SK-N-MC (cell line): ENCODE data around the gene CPT1A.

Experiments
- DNase-seq: peaks from one replicate; pipeline ENCODE4 v3.0.0-alpha.2; 2011; ENCODE audit warnings: low read depth, low spot score
- H3K27ac ChIP-seq: fragments of 200-600 bp; sonication (generic); 2 replicates; pipeline ENCODE4 v1.5.1; 2016; ENCODE audit warnings: mixed run types
- H3K36me3 ChIP-seq: fragments of 200-600 bp; sonication (generic); 2 replicates; pipeline ENCODE4 v1.6.1; 2017; ENCODE audit warnings: antibody characterized with exemption, low read length, mixed read lengths; ENCODE audit not compliant: insufficient read depth
- H3K4me3 ChIP-seq: fragments of 200-600 bp; sonication (generic); 2 replicates; pipeline ENCODE4 v1.5.1; 2016
- H3K9ac ChIP-seq: fragments of 200-600 bp; sonication (generic); 2 replicates; pipeline ENCODE4 v1.8.0; 2017; ENCODE audit warnings: mixed run types, mixed read lengths; ENCODE audit not compliant: insufficient read length
- H3K9me3 ChIP-seq: fragments of 200-600 bp; sonication (generic); 2 replicates; pipeline ENCODE4 v1.6.1; 2017; ENCODE audit warnings: low read depth, mild to moderate bottlenecking, antibody characterized with exemption, low read length, moderate library complexity, mixed read lengths
- EZH2 ChIP-seq: fragments of 200-600 bp; sonication (generic); IDR thresholded peaks from one replicate; pipeline ENCODE4 v1.6.1; 2017; ENCODE audit warnings: antibody characterized with exemption
- FOXP2 ChIP-seq: optimal IDR thresholded peaks from 2 replicates; pipeline ENCODE3; 2011; ENCODE audit warnings: mild to moderate bottlenecking, moderate library complexity; ENCODE audit not compliant: insufficient read depth; ENCODE audit errors: extremely low read length, control extremely low read depth
- POLR2AphosphoS5 ChIP-seq: IDR thresholded peaks from 2 replicates; pipeline ENCODE4 v1.6.1; 2012; ENCODE audit warnings: mild to moderate bottlenecking, low read depth, low read length, borderline replicate concordance

Gene CPT1A

GRCh38 chr11:68872216-68873003, 30.7 kb upstream of the CPT1A start:
- Histone ChIP-seq H3K36me3 (no peaks in the 10 kb centered on the region), H3K9me3 (no peaks in the 10 kb centered on the region), H3K9ac (no peak overlapping the region), H3K4me3 (peak overlapping the region; percentile 59), H3K27ac (peak overlapping the region; percentile 49; the same call in 1 of the 2 replicates)
- DNase-seq, result peak; percentile 81
- TF ChIP-seq FOXP2 (no peak), EZH2 (no peak), POLR2AphosphoS5 (no peak)

- no peaks in the 10 kb centered on the region for H3K9me3 ChIP-seq
- no peaks in the 10 kb centered on the region for H3K36me3 ChIP-seq
- TF ChIP-seq EZH2 (no peak), POLR2AphosphoS5 (no peak), FOXP2 (no peak)
- no peak overlapping the region for H3K9ac ChIP-seq
- no peak overlapping the region for H3K4me3 ChIP-seq
- no peak for DNase-seq
- no peak overlapping the region for H3K27ac ChIP-seq
These were observed 28.8 kb upstream of the CPT1A start for GRCh38 chr11:68870470-68870869.

- Histone ChIP-seq H3K27ac (no peak overlapping the region), H3K9me3 (no peaks in the 10 kb centered on the region), H3K9ac (no peak overlapping the region), H3K36me3 (no peaks in the 10 kb centered on the region), H3K4me3 (no peak overlapping the region)
- no peak for DNase-seq
- TF ChIP-seq POLR2AphosphoS5 (no peak), FOXP2 (no peak), EZH2 (no peak)
These were observed 26.6 kb upstream of the CPT1A start for GRCh38 chr11:68868221-68868835.

GRCh38 chr11:68867066-68867465, 25.4 kb upstream of the CPT1A start:
- H3K4me3 ChIP-seq, result no peak overlapping the region
- no peak overlapping the region for H3K27ac ChIP-seq
- no peak overlapping the region for H3K9ac ChIP-seq
- no peak for TF ChIP-seq POLR2AphosphoS5
- TF ChIP-seq EZH2, result no peak
- no peak for TF ChIP-seq FOXP2
- H3K36me3 ChIP-seq, result no peaks in the 10 kb centered on the region
- DNase-seq, result no peak
- no peaks in the 10 kb centered on the region for H3K9me3 ChIP-seq

GRCh38 chr11:68865241-68865640, 23.5 kb upstream of the CPT1A start:
- no peak overlapping the region for H3K27ac ChIP-seq
- no peak overlapping the region for H3K4me3 ChIP-seq
- H3K9ac ChIP-seq, result no peak overlapping the region
- no peak for DNase-seq
- H3K36me3 ChIP-seq, result no peaks in the 10 kb centered on the region
- no peak for TF ChIP-seq POLR2AphosphoS5
- no peak for TF ChIP-seq EZH2
- TF ChIP-seq FOXP2, result no peak
- no peaks in the 10 kb centered on the region for H3K9me3 ChIP-seq

DNA sequence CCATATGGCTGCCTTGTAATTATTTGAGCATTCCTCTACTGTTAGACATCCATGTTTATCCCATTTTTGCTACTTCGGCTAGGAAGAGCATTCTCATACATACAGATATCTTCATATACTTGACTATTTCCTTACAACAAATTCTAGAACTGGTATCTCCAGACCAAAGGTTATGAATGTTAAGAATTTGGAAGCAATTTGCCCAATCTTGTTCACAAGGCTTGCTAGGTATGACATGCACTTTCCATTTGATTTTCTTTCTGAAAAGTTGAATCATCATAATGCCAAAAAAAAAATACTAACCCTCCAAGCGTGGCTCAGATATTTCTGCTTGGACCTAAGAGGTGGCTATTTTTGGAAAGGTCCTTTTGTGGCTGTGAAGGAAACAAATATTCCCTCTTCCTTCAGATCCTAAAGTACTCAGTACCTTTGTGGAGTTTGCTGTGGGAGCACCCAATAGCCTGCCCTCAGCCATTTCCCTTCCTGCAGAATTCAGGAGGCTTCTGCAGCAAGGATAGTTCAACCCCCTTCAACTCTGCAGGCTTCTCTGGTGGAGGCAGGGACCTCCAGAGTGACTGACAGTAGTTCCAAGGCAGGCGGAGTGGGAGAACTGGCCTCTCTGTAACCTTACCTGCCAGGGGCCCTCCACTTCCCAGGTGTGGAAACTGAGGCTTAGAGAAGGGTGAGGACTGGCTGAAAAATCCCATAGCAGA, 22.0 kb upstream of the CPT1A start:
- DNase-seq, result no peak
- no peak overlapping the region for H3K9ac ChIP-seq
- H3K36me3 ChIP-seq, result no peaks in the 10 kb centered on the region
- TF ChIP-seq EZH2 (no peak), POLR2AphosphoS5 (no peak), FOXP2 (no peak)
- no peak overlapping the region for H3K4me3 ChIP-seq
- H3K27ac ChIP-seq, result no peak overlapping the region
- H3K9me3 ChIP-seq, result no peaks in the 10 kb centered on the region

DNA sequence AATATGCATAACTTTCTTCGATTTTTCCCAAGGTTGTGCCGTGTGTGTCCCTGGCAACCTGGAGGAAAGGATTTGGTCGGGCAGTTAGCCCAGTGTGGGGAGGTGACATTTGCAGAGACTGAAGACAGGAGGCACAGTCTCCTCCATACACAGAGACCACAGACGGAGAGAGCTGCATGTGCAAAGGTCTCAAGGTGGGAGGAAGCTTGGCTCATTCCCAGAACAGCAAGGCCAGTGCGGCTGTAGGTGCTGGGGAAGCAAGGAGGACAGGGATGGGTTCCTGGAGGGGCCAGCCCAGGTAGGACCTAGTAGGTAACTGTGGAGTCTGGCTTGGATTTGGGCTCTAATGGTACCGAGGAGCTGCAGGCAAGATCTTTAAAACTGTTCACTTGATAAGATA, 20.7 kb upstream of the CPT1A start:
- no peak for DNase-seq
- Histone ChIP-seq H3K36me3 (no peaks in the 10 kb centered on the region), H3K9me3 (no peaks in the 10 kb centered on the region), H3K27ac (no peak overlapping the region), H3K4me3 (no peak overlapping the region), H3K9ac (no peak overlapping the region)
- TF ChIP-seq POLR2AphosphoS5 (no peak), FOXP2 (no peak), EZH2 (no peak)

DNA sequence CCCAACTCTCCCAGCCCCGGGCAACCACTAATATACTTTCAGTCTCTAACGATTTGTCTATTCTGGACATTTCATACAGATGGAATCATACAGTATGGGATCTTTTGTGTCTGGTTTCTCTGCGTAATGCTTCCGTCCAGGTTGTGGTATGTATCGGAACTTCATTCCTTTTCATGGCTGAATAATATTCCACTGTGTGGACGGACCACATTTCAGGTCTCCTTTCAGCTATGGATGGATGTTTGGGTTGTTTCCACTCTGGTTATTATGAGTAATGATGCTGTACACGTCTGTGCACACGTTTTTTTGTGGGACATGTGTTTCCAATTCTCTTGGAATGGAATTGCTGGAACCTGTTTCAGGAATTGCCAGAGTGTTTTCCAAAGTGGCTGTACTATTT, 17.4 kb upstream of the CPT1A start:
- no peak overlapping the region for H3K27ac ChIP-seq
- TF ChIP-seq FOXP2, result no peak
- H3K36me3 ChIP-seq, result no peaks in the 10 kb centered on the region
- DNase-seq, result no peak
- no peak overlapping the region for H3K4me3 ChIP-seq
- H3K9me3 ChIP-seq, result no peaks in the 10 kb centered on the region
- no peak overlapping the region for H3K9ac ChIP-seq
